Osteocyte (in vitro differentiated cells): Measurements from ENCODE around the gene LRRC59. TPM values are rescaled to one million over a fixed set of nuclear protein-coding genes. Genes with fewer than 3 reads are reported as not detected.
A peak's percentile ranks its signal among the peaks of the same experiment; 100 is the strongest.
"Not testable (repeated sequence)": the region's sequence is repeated elsewhere in the genome, so short reads cannot be mapped to it uniquely, and the experiment has no call there.

ENCODE experiments used
- DNase-seq: peaks from one replicate; pipeline ENCODE4 v3.0.0; 2021; ENCODE audit warnings: mixed read lengths; ENCODE audit not compliant: unreplicated experiment; ENCODE audit errors: extremely low spot score
- H3K27ac Mint-ChIP-seq: one replicate; pipeline ENCODE4 v1.8.0; 2021; ENCODE audit warnings: mild to moderate bottlenecking, mixed read lengths; ENCODE audit not compliant: unreplicated experiment
- H3K27me3 Mint-ChIP-seq: one replicate; pipeline ENCODE4 v1.8.0; 2021; ENCODE audit warnings: mixed read lengths; ENCODE audit not compliant: unreplicated experiment
- H3K36me3 Mint-ChIP-seq: one replicate; pipeline ENCODE4 v1.8.0; 2021; ENCODE audit warnings: mixed read lengths; ENCODE audit not compliant: unreplicated experiment
- H3K4me1 Mint-ChIP-seq: one replicate; pipeline ENCODE4 v1.8.0; 2021; ENCODE audit warnings: mixed read lengths; ENCODE audit not compliant: unreplicated experiment
- H3K4me3 Mint-ChIP-seq: one replicate; pipeline ENCODE4 v1.8.0; 2021; ENCODE audit warnings: mild to moderate bottlenecking, moderate library complexity, mixed read lengths; ENCODE audit not compliant: unreplicated experiment
- H3K9me3 Mint-ChIP-seq: one replicate; pipeline ENCODE4 v1.8.0; 2021; ENCODE audit warnings: mixed read lengths; ENCODE audit not compliant: unreplicated experiment
- CTCF ChIP-seq: fragments of 200-600 bp; sonication (generic); IDR thresholded peaks from 2 replicates; pipeline ENCODE4 v1.5.0; 2021; ENCODE audit warnings: antibody characterized with exemption, mild to moderate bottlenecking, moderate library complexity
- total RNA-seq: library from RNA; stranded (reverse); gene quantifications from 2 replicates; pipeline ENCODE4 v1.2.1, GENCODE V29; 2021

Gene LRRC59
- total RNA-seq, 1 donor from 2014 or later = 87.2 TPM

GRCh38 chr17:50333291-50334057 is 63.8 kb downstream of the LRRC59 start:
- peak overlapping the region; percentile 88 for H3K27ac Mint-ChIP-seq
- not testable (repeated sequence) for H3K27me3 Mint-ChIP-seq, H3K9me3 Mint-ChIP-seq, DNase-seq, H3K36me3 Mint-ChIP-seq
- peak; percentile 40 for TF ChIP-seq CTCF
- peaks cover 17% of the 10 kb centered on the region for H3K4me1 Mint-ChIP-seq
- peak overlapping the region; percentile 42 for H3K4me3 Mint-ChIP-seq

- no peak overlapping the region for H3K27ac Mint-ChIP-seq
- H3K4me3 Mint-ChIP-seq = no peak overlapping the region
- H3K36me3 Mint-ChIP-seq = no peaks in the 10 kb centered on the region
- no peaks in the 10 kb centered on the region for H3K9me3 Mint-ChIP-seq
- H3K4me1 Mint-ChIP-seq = peaks cover 17% of the 10 kb centered on the region
- H3K27me3 Mint-ChIP-seq = no peaks in the 10 kb centered on the region
- TF ChIP-seq CTCF = no peak
- no peak for DNase-seq
Observed at GRCh38 chr17:50332196-50332595, 65.1 kb downstream of the LRRC59 start.

Other genes with a start within 250 kb of the LRRC59 start
- 175 and 176 TPM in 2 replicates for gene PPP1R9B, start 246.8 kb downstream of the LRRC59 start, total RNA-seq
- gene SGCA, start 231.5 kb downstream of the LRRC59 start, total RNA-seq = 12.0 and 13.0 TPM in 2 replicates
- 25,918 and 28,023 TPM in 2 replicates for gene COL1A1, start 195.9 kb downstream of the LRRC59 start, total RNA-seq
- gene TMEM92, start 123.1 kb downstream of the LRRC59 start, total RNA-seq = 4.3 and 6.6 TPM in 2 replicates
- gene XYLT2, start 51.4 kb downstream of the LRRC59 start, total RNA-seq = 31.6 and 32.0 TPM in 2 replicates
- 54.5 and 59.0 TPM in 2 replicates for gene MRPL27, start 24.3 kb downstream of the LRRC59 start, total RNA-seq
- 2.8 and 3.6 TPM in 2 replicates for gene EME1, start 24.3 kb downstream of the LRRC59 start, total RNA-seq
- 25.4 and 28.1 TPM in 2 replicates for gene ACSF2, start 28.7 kb upstream of the LRRC59 start, total RNA-seq
- gene CHAD, start 71.4 kb upstream of the LRRC59 start, total RNA-seq = not detected in 2 replicates
- gene RSAD1, start 81.3 kb upstream of the LRRC59 start, total RNA-seq = 36.7 and 37.5 TPM in 2 replicates
- gene MYCBPAP, start 110.9 kb upstream of the LRRC59 start, total RNA-seq = 0.46 and 0.81 TPM in 2 replicates
- not detected in 2 replicates for gene EPN3, start 135.2 kb upstream of the LRRC59 start, total RNA-seq
- gene SPATA20, start 149.7 kb upstream of the LRRC59 start, total RNA-seq = 55.0 and 58.1 TPM in 2 replicates
- gene CACNA1G, start 163.2 kb upstream of the LRRC59 start, total RNA-seq = 0.10 and 0.11 TPM in 2 replicates
- gene ABCC3, start 237.4 kb upstream of the LRRC59 start, total RNA-seq = 0.37 and 0.73 TPM in 2 replicates